ENCODE results near the gene JMY. TPM values are rescaled to one million over a fixed set of nuclear protein-coding genes. Genes with fewer than 3 reads are reported as not detected.
A peak's percentile ranks its signal among the peaks of the same experiment; 100 is the strongest.

Gene JMY
- polyA plus RNA-seq, 1 donor (not counting 4 experiments of a cell fraction or from before 2014, with no cell fraction given): 3.3 TPM

DNA sequence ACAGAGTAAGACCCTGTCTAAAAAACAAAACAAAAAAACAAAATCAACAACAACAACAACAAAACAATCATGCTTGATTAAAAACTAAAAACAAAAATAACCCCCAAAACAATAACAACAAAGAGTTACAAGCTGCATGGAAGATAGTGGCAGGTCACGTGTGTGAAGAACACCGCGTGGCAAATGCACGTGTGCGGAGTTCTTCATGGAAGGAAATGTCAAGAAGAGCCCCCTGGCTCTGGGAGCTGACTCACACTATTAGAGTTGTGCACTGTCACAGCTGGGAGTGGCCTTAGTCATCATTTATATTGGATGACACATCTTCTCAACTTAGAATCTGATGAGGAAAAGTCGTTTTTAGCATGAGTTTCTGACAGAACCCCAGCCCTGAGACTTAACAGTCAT, 110.5 kb downstream of the JMY start:
- Histone ChIP-seq H3K4me2 (ENCODE audit: control insufficient read depth, extremely low read depth, insufficient read depth, low read depth, low read length) (no peak overlapping the region), H3K4me3 (ENCODE audit: control insufficient read depth in 2 of 3, extremely low read depth in 1 of 3, insufficient read depth in 2 of 3, low read depth in 1 of 3, low read length in 3 of 3) (no peak overlapping the region), H3K36me3 (ENCODE audit: control insufficient read depth in 2 of 2, extremely low read depth in 1 of 2, insufficient read depth in 2 of 2, low read length in 2 of 2) (no peaks in the 10 kb centered on the region), H3K4me1 (ENCODE audit: control insufficient read depth, extremely low read depth, insufficient read depth, low read length) (peaks cover 14% of the 10 kb centered on the region), H3K9me3 (ENCODE audit: control insufficient read depth, low read depth, low read length) (no peaks in the 10 kb centered on the region), H3K79me2 (ENCODE audit: control insufficient read depth, insufficient read depth, low read length) (no peaks in the 10 kb centered on the region), H3K9me1 (ENCODE audit: control insufficient read depth, extremely low read depth, insufficient read depth, low read length) (no peaks in the 10 kb centered on the region), H3K27me3 (ENCODE audit: control insufficient read depth, extremely low read depth, insufficient read depth, low read length) (no peaks in the 10 kb centered on the region), H2AFZ (ENCODE audit: control insufficient read depth, low read length) (no peak overlapping the region), H4K20me1 (ENCODE audit: control insufficient read depth, extremely low read depth, insufficient read depth, low read length) (no peaks in the 10 kb centered on the region), H3K27ac (ENCODE audit: control insufficient read depth, insufficient read depth, low read length) (no peak overlapping the region), H3K9ac (ENCODE audit: control insufficient read depth, extremely low read depth, insufficient read depth, low read length) (no peak overlapping the region)
- DNase-seq (ENCODE audit: low read depth, low spot score) (no peak), FAIRE-seq (peak; percentile 48)
- dilution Hi-C loops (cut with MboI; ENCODE audit: extremely low pct_ligation_motif_present, low sequenced_read_pairs): no loop called here
- TF ChIP-seq, protein P1, sequence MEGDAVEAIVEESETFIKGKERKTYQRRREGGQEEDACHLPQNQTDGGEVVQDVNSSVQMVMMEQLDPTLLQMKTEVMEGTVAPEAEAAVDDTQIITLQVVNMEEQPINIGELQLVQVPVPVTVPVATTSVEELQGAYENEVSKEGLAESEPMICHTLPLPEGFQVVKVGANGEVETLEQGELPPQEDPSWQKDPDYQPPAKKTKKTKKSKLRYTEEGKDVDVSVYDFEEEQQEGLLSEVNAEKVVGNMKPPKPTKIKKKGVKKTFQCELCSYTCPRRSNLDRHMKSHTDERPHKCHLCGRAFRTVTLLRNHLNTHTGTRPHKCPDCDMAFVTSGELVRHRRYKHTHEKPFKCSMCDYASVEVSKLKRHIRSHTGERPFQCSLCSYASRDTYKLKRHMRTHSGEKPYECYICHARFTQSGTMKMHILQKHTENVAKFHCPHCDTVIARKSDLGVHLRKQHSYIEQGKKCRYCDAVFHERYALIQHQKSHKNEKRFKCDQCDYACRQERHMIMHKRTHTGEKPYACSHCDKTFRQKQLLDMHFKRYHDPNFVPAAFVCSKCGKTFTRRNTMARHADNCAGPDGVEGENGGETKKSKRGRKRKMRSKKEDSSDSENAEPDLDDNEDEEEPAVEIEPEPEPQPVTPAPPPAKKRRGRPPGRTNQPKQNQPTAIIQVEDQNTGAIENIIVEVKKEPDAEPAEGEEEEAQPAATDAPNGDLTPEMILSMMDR (optimal IDR thresholded peaks at IDR 0.05 in 1 of 3, IDR thresholded peaks at IDR 0.05 in 1 of 3, conservative IDR thresholded peaks at IDR 0.05 in 1 of 3; ENCODE audit: extremely low read depth in 1 of 3, insufficient read depth in 2 of 3, low read length in 3 of 3): no peak
- TF ChIP-seq EZH2 (IDR thresholded peaks at IDR 0.05; ENCODE audit: low read length): no peak

DNA sequence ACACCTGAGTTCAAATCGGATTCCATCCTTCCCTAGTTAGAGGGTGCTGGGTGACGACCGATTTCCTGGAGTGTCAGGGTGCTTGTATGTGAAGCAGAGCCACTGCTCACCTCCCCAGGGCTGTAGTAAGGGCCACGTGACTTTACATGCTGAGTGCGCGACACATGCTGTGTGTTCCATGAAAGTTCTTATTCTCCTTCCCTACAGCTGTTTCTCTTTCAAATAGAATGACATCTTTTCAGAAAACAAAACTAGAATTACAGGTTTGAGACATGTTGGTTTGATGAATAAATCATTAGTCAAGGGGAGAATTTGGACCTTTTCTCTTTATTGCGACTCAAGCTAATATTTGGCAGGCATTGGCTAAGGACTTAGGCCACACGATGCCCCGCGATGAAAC, 113.1 kb downstream of the JMY start:
- Histone ChIP-seq H3K27ac (ENCODE audit: control insufficient read depth, insufficient read depth, low read length) (peak overlapping the region; percentile 1), H3K4me2 (ENCODE audit: control insufficient read depth, extremely low read depth, insufficient read depth, low read depth, low read length) (peak overlapping the region; percentile 29), H4K20me1 (ENCODE audit: control insufficient read depth, extremely low read depth, insufficient read depth, low read length) (no peaks in the 10 kb centered on the region), H2AFZ (ENCODE audit: control insufficient read depth, low read length) (peak overlapping the region; percentile 18), H3K79me2 (ENCODE audit: control insufficient read depth, insufficient read depth, low read length) (no peaks in the 10 kb centered on the region), H3K36me3 (ENCODE audit: control insufficient read depth in 2 of 2, extremely low read depth in 1 of 2, insufficient read depth in 2 of 2, low read length in 2 of 2) (no peaks in the 10 kb centered on the region), H3K9me3 (ENCODE audit: control insufficient read depth, low read depth, low read length) (no peaks in the 10 kb centered on the region), H3K4me3 (ENCODE audit: control insufficient read depth in 2 of 3, extremely low read depth in 1 of 3, insufficient read depth in 2 of 3, low read depth in 1 of 3, low read length in 3 of 3) (peak overlapping the region in 1 of 3 experiments; percentile 2), H3K9me1 (ENCODE audit: control insufficient read depth, extremely low read depth, insufficient read depth, low read length) (no peaks in the 10 kb centered on the region), H3K4me1 (ENCODE audit: control insufficient read depth, extremely low read depth, insufficient read depth, low read length) (peaks cover 14% of the 10 kb centered on the region), H3K9ac (ENCODE audit: control insufficient read depth, extremely low read depth, insufficient read depth, low read length) (no peak overlapping the region), H3K27me3 (ENCODE audit: control insufficient read depth, extremely low read depth, insufficient read depth, low read length) (no peaks in the 10 kb centered on the region)
- TF ChIP-seq, protein P1 (optimal IDR thresholded peaks at IDR 0.05 in 1 of 3, IDR thresholded peaks at IDR 0.05 in 1 of 3, conservative IDR thresholded peaks at IDR 0.05 in 1 of 3; ENCODE audit: extremely low read depth in 1 of 3, insufficient read depth in 2 of 3, low read length in 3 of 3): no peak
- TF ChIP-seq EZH2 (IDR thresholded peaks at IDR 0.05; ENCODE audit: low read length): no peak
- DNase-seq (ENCODE audit: low read depth, low spot score) (peak; percentile 9), FAIRE-seq (peak; percentile 86)
- dilution Hi-C loops (cut with MboI; ENCODE audit: extremely low pct_ligation_motif_present, low sequenced_read_pairs): no loop called here
